Activated naive CD8-positive, alpha-beta T cell treated with anti-CD3 and anti-CD28 coated beads, Interleukin-2, amount 10 ng/mL, durations not matched to agents 7 days and 5 days (primary cell): ENCODE results near the gene PACS1. TPM values are rescaled to one million over a fixed set of nuclear protein-coding genes. Genes with fewer than 3 reads are reported as not detected.
A peak's percentile ranks its signal among the peaks of the same experiment; 100 is the strongest.

Experiments
- ATAC-seq: fragments of 150-1000 bp; cut with Tn5 transposase; one replicate; pipeline ENCODE4 v1.10.0; 2021; ENCODE audit warnings: low read depth, moderate library complexity
- POLR2A ChIA-PET: fragments of 350-600 bp; sonication (Branson Sonifier 250); formaldehyde crosslinking; loops from one replicate; lab custom pipeline; 2021; ENCODE audit warnings: antibody characterized with exemption; lab: Charles Lee
- DNase-seq: peaks from one replicate; pipeline ENCODE4 v3.0.0; 2021
- H3K27ac Mint-ChIP-seq: one replicate; pipeline ENCODE4 v1.8.0; 2022; ENCODE audit warnings: mild to moderate bottlenecking, mixed read lengths
- H3K27me3 Mint-ChIP-seq: one replicate; pipeline ENCODE4 v1.8.0; 2022; ENCODE audit warnings: mild to moderate bottlenecking, moderate library complexity, mixed read lengths
- H3K36me3 Mint-ChIP-seq: one replicate; pipeline ENCODE4 v1.8.0; 2021; ENCODE audit warnings: mild to moderate bottlenecking, mixed read lengths
- H3K4me1 Mint-ChIP-seq: one replicate; pipeline ENCODE4 v1.8.0; 2021; ENCODE audit warnings: mixed read lengths
- H3K4me3 Mint-ChIP-seq: one replicate; pipeline ENCODE4 v1.8.0; 2022; ENCODE audit warnings: mild to moderate bottlenecking, moderate library complexity, mixed read lengths
- H3K9me3 Mint-ChIP-seq: one replicate; pipeline ENCODE4 v1.8.0; 2021; ENCODE audit warnings: mixed read lengths
- total RNA-seq, 2 experiments: library from RNA; stranded (reverse); gene quantifications; one replicate each; pipeline ENCODE4 v1.2.3, GENCODE V29; 2021

The PACS1 gene
- total RNA-seq, 2 experiments from 2014 or later: 138 to 162 TPM

DNA sequence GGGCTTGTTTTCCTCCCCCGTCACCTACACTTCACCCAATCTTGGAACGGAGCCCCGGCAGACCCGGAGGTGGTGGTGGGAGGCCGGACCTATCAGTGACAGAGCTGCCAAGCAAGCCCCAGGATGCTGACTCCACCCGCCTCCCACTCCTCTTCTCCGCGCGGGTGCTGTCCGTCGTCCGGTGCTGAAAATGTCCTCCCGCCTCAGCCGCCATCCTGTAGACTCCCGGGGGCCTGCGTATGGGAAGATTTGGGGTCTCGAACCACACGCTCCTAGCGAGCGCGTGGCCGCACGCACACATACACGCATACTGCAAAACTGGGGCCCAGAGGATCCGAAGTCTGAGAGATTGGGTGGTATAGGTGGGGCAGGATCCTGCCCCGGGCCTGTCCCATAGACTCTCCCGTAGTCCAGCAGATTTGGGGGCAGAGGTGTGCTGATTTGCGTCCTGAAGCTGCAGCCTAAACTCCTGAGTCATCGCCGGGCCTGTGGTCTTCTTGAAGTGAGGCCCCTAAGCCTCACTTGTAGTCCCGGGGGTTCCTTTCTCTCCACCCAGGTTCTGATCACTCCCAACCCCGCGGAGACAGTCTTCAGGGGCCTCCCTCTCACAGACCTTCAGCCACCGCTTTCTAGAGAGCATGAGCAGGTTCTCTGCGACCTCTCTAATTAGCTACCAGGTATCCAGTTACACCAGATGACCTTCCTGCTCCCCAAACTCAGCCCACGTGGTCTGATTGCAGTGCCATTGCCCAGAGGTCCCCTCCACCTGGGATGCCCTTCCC lies 219.7 kb downstream of the PACS1 start:
- peak; percentile 52 for ATAC-seq
- Mint-ChIP-seq H3K4me1 (peaks cover 27% of the 10 kb centered on the region), H3K36me3 (no peaks in the 10 kb centered on the region), H3K4me3 (peak overlapping the region; percentile 93), H3K9me3 (no peaks in the 10 kb centered on the region), H3K27me3 (peaks cover 29% of the 10 kb centered on the region), H3K27ac (peak overlapping the region; percentile 90)
- DNase-seq: peak; percentile 83
- POLR2A ChIA-PET: interaction anchor here (0.7 to 2.1 kb wide), 17 partner anchors 9 to 171 kb away, joined by 3 to 14 read pairs (median 5); partner anchors contain the start of genes BRMS1, CD248, MRPL11 and RIN1

DNA sequence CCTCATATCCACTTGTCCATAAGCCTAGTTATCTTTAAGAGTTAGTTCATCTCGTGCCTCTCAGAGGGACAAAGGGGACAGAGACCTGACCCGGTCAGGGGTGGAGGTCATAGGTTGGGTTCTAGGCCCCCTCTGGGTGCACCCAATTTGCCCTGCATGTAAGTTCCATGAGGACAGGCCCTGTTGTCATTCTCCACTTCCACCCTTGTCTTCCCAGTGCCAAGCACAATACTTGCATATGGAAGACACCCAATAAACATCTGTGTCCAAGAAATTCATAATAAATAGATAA lies 220.2 kb downstream of the PACS1 start:
- peak overlapping the region; percentile 93 for H3K4me3 Mint-ChIP-seq
- peaks cover 27% of the 10 kb centered on the region for H3K4me1 Mint-ChIP-seq
- H3K27me3 Mint-ChIP-seq: peaks cover 29% of the 10 kb centered on the region
- H3K27ac Mint-ChIP-seq: peak overlapping the region; percentile 13
- DNase-seq (no peak), ATAC-seq (no peak)
- no peaks in the 10 kb centered on the region for H3K36me3 Mint-ChIP-seq
- H3K9me3 Mint-ChIP-seq: no peaks in the 10 kb centered on the region
- POLR2A ChIA-PET: no interaction called here

DNA sequence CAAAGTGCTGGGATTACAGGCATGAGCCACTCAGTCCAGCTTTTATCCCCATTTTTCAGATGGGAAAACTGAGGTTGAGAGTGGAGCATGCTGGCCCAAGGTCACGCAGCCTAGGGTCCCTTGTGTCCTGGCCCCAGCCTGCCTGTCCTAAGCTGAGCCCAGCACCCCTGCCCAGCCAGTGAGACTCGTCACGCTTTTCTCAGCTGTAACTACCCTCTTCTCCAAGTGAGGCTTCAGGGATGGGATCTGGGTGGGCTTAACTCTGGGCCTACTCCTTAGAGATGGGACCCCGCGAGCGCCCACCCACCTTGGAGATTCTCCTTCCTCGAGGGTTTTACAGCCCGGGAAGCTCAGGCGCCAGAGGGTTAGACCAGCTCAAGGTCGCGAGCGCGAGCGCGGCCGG lies 221.2 kb downstream of the PACS1 start:
- POLR2A ChIA-PET: interaction anchor here (0.6 kb wide), 1 partner anchor 81 kb away, joined by 7 read pairs; the partner anchor contains the start of gene SLC29A2
- DNase-seq (no peak), ATAC-seq (no peak)
- peaks cover 29% of the 10 kb centered on the region for H3K27me3 Mint-ChIP-seq
- H3K9me3 Mint-ChIP-seq: no peaks in the 10 kb centered on the region
- H3K4me3 Mint-ChIP-seq: peak overlapping the region; percentile 36
- no peaks in the 10 kb centered on the region for H3K36me3 Mint-ChIP-seq
- no peak overlapping the region for H3K27ac Mint-ChIP-seq
- H3K4me1 Mint-ChIP-seq: peaks cover 27% of the 10 kb centered on the region

DNA sequence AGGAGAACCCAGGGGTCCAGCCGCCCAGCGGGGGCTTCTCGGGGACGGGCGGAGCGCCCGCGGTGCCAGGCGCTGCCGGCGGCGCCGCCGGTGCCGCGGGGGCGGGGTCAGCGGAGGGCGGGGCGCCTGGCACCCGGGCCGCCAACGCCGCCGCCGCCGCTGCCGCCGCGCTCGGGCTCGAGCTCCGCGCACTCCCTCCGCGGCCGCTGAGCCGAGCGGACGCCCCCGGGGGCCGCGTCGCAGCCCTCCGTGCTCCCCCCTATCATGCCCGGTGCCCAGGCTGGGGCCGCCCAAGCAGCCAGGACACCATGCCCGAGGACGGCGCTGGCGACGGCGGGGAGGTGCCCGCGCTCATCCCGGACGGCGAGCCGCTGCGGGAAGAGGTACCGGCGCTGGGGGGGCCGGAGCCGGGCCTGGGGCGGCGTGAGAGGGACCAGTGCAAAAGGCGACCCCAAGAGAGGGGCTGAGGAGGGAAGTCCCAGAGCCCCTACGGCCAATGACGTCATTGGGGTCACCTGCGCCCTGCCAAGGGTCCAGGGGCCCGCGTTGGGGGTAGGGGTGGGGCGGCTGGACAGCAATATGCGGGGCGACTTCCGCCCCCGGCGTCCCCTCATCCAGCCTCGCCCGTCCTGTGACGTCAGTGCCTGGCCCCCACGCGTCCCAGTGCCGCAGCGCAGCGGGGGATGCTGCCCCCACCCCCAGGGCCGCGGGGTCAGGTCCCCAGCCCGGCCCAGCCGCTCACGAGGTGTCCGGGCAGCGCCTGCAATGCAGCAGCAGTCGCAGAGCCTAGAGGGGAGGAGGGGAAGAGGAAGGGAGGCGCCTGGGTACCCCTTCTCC lies 221.9 kb downstream of the PACS1 start, which contains the start of gene TMEM151A:
TMEM151A (plus strand) TSS at position 189 of the 837 bp plus-strand sequence; CDS start at position 309, 120 bp downstream.
- ATAC-seq: no peak
- Mint-ChIP-seq H3K9me3 (no peaks in the 10 kb centered on the region), H3K27ac (no peak within 1 kb of the TSS), H3K4me1 (peaks cover 27% of the 10 kb centered on the region), H3K4me3 (peak within 1 kb of the TSS; percentile 36), H3K36me3 (no peaks in the 10 kb centered on the region), H3K27me3 (peaks cover 35% of the 10 kb centered on the region)
- POLR2A ChIA-PET: interaction anchor here (0.6 kb wide), 1 partner anchor 80 kb away, joined by 7 read pairs; the partner anchor contains the start of gene SLC29A2
- DNase-seq: no peak

DNA sequence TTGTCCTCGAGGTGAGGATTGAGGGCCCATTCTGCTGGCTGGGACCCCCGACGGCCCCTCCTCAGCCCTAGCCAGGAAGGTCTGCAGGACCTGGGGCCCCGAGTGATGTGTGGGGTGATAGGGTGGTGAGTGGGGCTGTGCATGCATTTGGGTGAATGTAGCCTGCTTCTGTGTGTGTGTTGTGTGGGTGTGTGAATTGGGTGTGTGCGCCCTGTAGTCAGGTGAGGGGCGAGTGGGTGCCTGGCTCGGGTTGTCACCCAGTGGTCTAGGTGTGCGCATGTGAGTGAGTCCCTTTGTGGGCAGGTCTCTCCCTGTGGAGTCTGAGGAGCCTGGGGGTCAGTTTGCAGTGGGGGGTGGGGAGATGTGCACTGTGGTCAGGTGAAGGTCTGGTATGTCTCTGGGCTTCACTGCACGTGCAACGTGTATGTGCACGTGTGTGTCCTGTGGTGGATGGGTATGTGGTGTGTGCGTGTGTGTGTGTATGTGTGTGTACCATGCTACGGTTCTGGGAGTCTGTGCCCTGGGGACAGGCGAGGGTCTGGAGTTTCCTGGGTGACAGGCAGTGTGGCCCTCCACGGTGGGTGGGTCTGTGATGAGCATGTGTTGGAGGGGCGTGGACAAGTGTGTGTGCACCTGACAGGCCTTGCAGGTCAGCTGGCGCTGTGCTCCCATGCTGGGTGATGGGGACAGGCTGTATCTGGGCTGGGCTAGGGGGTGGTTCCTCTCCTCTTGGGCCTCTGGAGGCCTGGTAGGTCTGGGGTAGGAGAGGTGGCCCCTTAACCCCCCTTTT lies 222.7 kb downstream of the PACS1 start:
- Mint-ChIP-seq H3K27me3 (peaks cover 35% of the 10 kb centered on the region), H3K27ac (peak overlapping the region; percentile 5), H3K4me1 (peaks cover 23% of the 10 kb centered on the region), H3K36me3 (no peaks in the 10 kb centered on the region), H3K4me3 (peak overlapping the region; percentile 25), H3K9me3 (no peaks in the 10 kb centered on the region)
- DNase-seq (no peak), ATAC-seq (no peak)
- POLR2A ChIA-PET: no interaction called here

DNA sequence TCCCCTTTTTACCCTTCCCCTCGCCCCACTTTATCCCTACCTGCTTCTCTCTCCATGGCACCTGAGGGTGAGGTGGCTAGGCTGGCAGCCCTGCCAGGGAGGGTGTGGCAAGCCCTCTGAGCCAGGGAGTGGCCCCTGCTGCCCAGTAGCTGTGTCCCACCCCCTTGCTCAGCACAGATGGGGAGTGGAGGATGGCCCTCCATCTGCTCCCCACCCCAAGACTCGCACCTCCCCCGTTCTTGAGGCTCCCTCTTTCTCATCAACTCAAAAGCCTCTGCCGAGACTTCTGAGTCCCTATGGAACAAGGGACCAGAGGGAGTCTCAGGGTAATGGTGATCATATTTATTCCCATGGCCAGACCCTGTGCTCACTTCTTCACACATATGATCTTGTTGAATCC lies 223.3 kb downstream of the PACS1 start:
- no peaks in the 10 kb centered on the region for H3K9me3 Mint-ChIP-seq
- no peak overlapping the region for H3K4me3 Mint-ChIP-seq
- ATAC-seq: no peak

DNA sequence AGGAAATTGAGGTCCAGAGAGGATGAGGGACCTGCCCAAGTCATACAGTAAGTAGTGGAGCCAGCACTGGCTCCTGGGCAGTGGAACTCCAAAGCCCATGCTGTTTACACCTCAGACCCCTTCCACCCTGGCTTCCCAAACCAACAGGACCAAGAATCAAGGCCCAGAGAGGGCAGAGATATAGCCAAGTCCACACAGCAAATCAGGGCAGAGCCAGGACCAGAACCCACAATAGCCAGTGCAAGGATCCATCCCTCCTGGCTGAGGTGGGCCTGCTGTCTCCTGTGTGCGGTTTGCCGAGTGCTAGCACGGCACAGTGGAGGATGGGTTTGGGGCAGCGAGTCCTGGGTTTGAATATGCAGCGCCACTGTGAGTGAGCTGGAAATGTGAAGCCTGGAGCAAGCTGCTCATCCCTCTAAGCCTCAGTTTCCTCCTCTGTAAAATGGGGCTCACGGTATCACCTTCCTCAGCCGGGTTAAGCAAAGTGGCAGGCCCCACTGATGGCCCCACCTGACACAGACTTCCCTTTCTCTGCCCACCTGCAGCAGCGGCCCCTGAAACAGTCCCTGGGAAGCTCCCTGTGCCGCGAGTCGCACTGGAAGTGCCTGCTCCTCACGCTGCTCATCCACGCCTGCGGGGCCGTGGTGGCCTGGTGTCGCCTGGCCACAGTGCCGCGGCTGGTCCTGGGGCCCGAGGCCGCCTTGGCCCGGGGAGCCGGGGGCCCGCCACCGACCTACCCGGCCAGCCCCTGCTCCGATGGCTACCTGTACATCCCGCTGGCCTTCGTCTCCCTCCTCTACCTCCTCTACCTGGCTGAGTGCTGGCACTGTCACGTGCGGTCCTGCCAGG lies 223.9 kb downstream of the PACS1 start:
- Mint-ChIP-seq H3K27me3 (peaks cover 35% of the 10 kb centered on the region), H3K27ac (no peak overlapping the region), H3K36me3 (no peaks in the 10 kb centered on the region), H3K4me3 (no peak overlapping the region), H3K4me1 (peaks cover 21% of the 10 kb centered on the region), H3K9me3 (no peaks in the 10 kb centered on the region)
- ATAC-seq: no peak
- POLR2A ChIA-PET: no interaction called here
- no peak for DNase-seq

More for the DNA sequence above, 223.3 kb downstream of the PACS1 start:
- H3K36me3 Mint-ChIP-seq: no peaks in the 10 kb centered on the region
- no peak overlapping the region for H3K27ac Mint-ChIP-seq
- no peak for DNase-seq
- peaks cover 35% of the 10 kb centered on the region for H3K27me3 Mint-ChIP-seq
- H3K4me1 Mint-ChIP-seq: peaks cover 22% of the 10 kb centered on the region
- POLR2A ChIA-PET: no interaction called here

Other genes starting within 250 kb of the PACS1 start
- 1 to 10 TPM; 2.6 to 3.6 TPM for gene SNX32, start 236.3 kb upstream of the PACS1 start, total RNA-seq
- 1,000 to 10,000 TPM; 1,357 to 1,424 TPM for gene CFL1, start 212.1 kb upstream of the PACS1 start, total RNA-seq
- gene MUS81, start 209.8 kb upstream of the PACS1 start, total RNA-seq: 100 to 1,000 TPM; 102 to 110 TPM
- 10 to 100 TPM; 15.3 to 20.0 TPM for gene EFEMP2, start 197.5 kb upstream of the PACS1 start, total RNA-seq
- 100 to 1,000 TPM; 161 to 175 TPM for gene CTSW, start 190.4 kb upstream of the PACS1 start, total RNA-seq
- 10 to 100 TPM; 78.2 to 82.9 TPM for gene FIBP, start 181.8 kb upstream of the PACS1 start, total RNA-seq
- gene CCDC85B, start 179.6 kb upstream of the PACS1 start, total RNA-seq: 10 to 100 TPM; 59.8 to 66.3 TPM
- 1 to 10 TPM; 1.9 to 2.0 TPM for gene FOSL1, start 169.9 kb upstream of the PACS1 start, total RNA-seq
- gene C11orf68, start 151.2 kb upstream of the PACS1 start, total RNA-seq: 10 to 100 TPM; 39.8 to 42.8 TPM
- 100 to 1,000 TPM; 225 to 259 TPM for gene DRAP1, start 150.8 kb upstream of the PACS1 start, total RNA-seq
- not detected for gene TSGA10IP, start 124.8 kb upstream of the PACS1 start, total RNA-seq
- gene SART1, start 108.5 kb upstream of the PACS1 start, total RNA-seq: 10 to 100 TPM; 79.3 to 83.5 TPM
- 10 to 100 TPM; 53.4 to 57.5 TPM for gene EIF1AD, start 68.1 kb upstream of the PACS1 start, total RNA-seq
- gene BANF1, start 67.8 kb upstream of the PACS1 start, total RNA-seq: 100 to 1,000 TPM; 183 to 187 TPM
- not detected for gene CST6, start 58.3 kb upstream of the PACS1 start, total RNA-seq
- gene CATSPER1, start 43.8 kb upstream of the PACS1 start, total RNA-seq: not detected
- under 1 TPM; 0.14 to 0.44 TPM for gene GAL3ST3, start 21.1 kb upstream of the PACS1 start, total RNA-seq
- gene SF3B2, start 17.9 kb upstream of the PACS1 start, total RNA-seq: 100 to 1,000 TPM; 231 to 246 TPM
- 10 to 100 TPM; 39.3 to 41.9 TPM for gene KLC2, start 187.4 kb downstream of the PACS1 start, total RNA-seq
- gene RAB1B, start 198.4 kb downstream of the PACS1 start, total RNA-seq: 100 to 1,000 TPM; 136 to 145 TPM
- 1 to 10 TPM; 2.1 to 2.7 TPM for gene CNIH2, start 207.9 kb downstream of the PACS1 start, total RNA-seq
- gene YIF1A, start 218.9 kb downstream of the PACS1 start, total RNA-seq: 10 to 100 TPM; 44.5 to 45.5 TPM
- not detected for gene TMEM151A, start 221.6 kb downstream of the PACS1 start, total RNA-seq
- gene CD248, start 246.8 kb downstream of the PACS1 start, total RNA-seq: 10 to 100 TPM; 80.3 to 85.5 TPM